Measurements from ENCODE around the gene INSR. TPM values are rescaled to one million over a fixed set of nuclear protein-coding genes. Genes with fewer than 3 reads are reported as not detected.

INSR gene
- total RNA-seq, 1 donor from 2014 or later: 96.4 TPM

DNA sequence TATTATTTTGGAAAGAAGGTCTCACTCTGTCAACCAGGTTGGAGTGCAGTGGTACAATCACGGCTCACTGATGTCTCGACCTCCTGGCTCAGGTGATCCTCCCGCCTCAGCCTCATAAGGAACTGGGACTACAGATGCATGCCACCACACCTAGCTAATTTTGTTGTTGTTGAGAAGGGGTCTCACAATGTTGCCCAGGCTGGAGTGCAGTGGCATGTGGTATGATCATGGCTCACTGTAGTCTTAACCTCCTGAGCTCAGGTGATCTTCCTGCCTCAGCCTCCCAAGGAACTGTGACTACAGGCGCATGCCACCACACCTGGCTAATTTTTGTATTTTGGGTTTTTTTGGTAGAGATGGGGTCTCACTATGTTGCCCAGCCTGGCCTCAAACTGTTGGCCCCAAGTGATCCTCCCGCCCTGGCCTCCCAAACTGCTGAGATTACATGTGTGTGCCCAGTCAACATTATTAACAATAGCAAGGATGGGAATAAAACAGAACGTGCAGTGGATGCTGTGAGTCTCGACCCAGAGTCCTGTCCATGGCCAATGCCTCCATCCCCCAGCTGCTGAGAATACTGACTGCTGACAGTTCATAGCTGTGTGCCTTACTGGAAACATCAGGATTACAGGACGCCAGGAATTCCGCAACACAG is 230.3 kb downstream of the INSR start:
- ATAC-seq: no peak
- no peak for DNase-seq (ENCODE audit: low spot score)

GRCh38 chr19:7063339-7063738 is 230.9 kb downstream of the INSR start:
- DNase-seq (ENCODE audit: low spot score) (no peak), ATAC-seq (no peak)

Other genes with a start within 250 kb of the INSR start
- not detected for gene MBD3L2, start 245.1 kb downstream of the INSR start, total RNA-seq
- not detected for gene MBD3L3, start 235.7 kb downstream of the INSR start, total RNA-seq
- 3.0 TPM for gene ZNF557, start 224.7 kb downstream of the INSR start, total RNA-seq
- gene ARHGEF18, start 54.5 kb upstream of the INSR start, total RNA-seq: 16.4 TPM
- 16.5 TPM for gene PEX11G, start 194.6 kb upstream of the INSR start, total RNA-seq
- gene ZNF358, start 221.7 kb upstream of the INSR start, total RNA-seq: 31.3 TPM
- 25.7 TPM for gene MCOLN1, start 228.2 kb upstream of the INSR start, total RNA-seq
- 57.9 TPM for gene PNPLA6, start 241.3 kb upstream of the INSR start, total RNA-seq

Measured in left lobe of liver (tissue), 2 donors.